Activated T-helper 1 cell treated with anti-CD3 and anti-CD28 coated beads, Interleukin-12 subunit alpha, Interleukin-12 subunit beta, Interleukin-2, Interleukin-4 antibody, amounts not matched to agents 30 ng/mL and 10 ng/mL and 1 ng/mL, durations not matched to agents 14 hours and 24 hours and 36 hours (primary cell): ENCODE results near the gene SLC35F4. TPM values are rescaled to one million over a fixed set of nuclear protein-coding genes. Genes with fewer than 3 reads are reported as not detected.

Experiments used
- DNase-seq: peaks from one replicate; pipeline ENCODE4 v3.0.0; 2021; ENCODE audit warnings: low spot score
- H3K27ac Mint-ChIP-seq: one replicate; pipeline ENCODE4 v1.8.0; 2021; ENCODE audit warnings: mild to moderate bottlenecking, mixed read lengths
- H3K27me3 Mint-ChIP-seq: one replicate; pipeline ENCODE4 v1.8.0; 2022; ENCODE audit warnings: mild to moderate bottlenecking, moderate library complexity, mixed read lengths; ENCODE audit not compliant: insufficient read depth
- H3K36me3 Mint-ChIP-seq: one replicate; pipeline ENCODE4 v1.8.0; 2021; ENCODE audit warnings: low read depth, mixed read lengths
- H3K4me1 Mint-ChIP-seq: one replicate; pipeline ENCODE4 v1.8.0; 2021; ENCODE audit warnings: low read depth, mixed read lengths
- H3K4me3 Mint-ChIP-seq: one replicate; pipeline ENCODE4 v1.8.0; 2021; ENCODE audit warnings: mild to moderate bottlenecking, moderate library complexity, mixed read lengths
- H3K9me3 Mint-ChIP-seq: one replicate; pipeline ENCODE4 v1.8.0; 2021; ENCODE audit warnings: mixed read lengths
- intact Hi-C: fragments of 100-400 bp; cut with micrococcal nuclease; formaldehyde crosslinking; loops from one replicate; pipeline ENCODE4 v1.15.1; 2024
- total RNA-seq: library from RNA; stranded (reverse); gene quantifications from 2 replicates; pipeline ENCODE4 v1.2.3, GENCODE V29; 2022

SLC35F4 gene
- total RNA-seq, 1 donor from 2014 or later, result not detected

DNA sequence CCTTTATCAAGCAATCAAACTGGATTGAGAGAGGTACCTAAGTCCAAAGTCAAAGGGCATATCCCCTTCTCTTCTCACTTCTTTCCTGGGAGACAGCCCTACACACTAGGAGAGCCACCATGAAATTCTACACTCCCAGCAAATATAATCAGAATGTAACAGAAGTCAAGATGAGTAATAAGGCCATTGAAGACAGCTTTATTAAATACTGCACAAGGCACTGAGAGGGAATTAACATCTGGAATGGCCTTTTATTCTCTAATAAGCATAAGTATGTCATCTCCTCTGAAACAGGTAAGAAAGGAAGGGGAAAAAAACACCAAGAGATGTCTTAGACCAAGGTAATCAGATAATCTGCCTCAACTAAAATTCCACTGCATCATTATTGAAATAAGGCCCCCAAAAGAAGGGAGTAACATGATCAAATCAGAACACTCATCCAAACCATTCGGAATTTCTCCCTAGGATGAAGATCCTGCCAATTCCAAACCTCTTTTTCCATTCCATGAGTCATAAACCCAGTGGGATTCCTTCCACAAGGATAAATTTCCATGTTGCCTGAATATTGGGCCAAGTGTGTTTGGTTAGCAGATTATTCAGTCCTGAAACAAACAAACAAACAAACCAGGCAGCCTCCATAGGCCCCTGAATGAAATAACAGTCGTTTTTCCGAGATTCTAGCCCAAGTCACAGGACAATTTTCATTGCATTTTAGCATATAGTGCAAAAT, 19.9 kb downstream of the SLC35F4 start:
- no peaks in the 10 kb centered on the region for H3K27me3 Mint-ChIP-seq
- no peak overlapping the region for H3K27ac Mint-ChIP-seq
- no peaks in the 10 kb centered on the region for H3K36me3 Mint-ChIP-seq
- no peaks in the 10 kb centered on the region for H3K9me3 Mint-ChIP-seq
- DNase-seq, result no peak
- intact Hi-C loops, result no loop called here
- H3K4me3 Mint-ChIP-seq, result no peak overlapping the region
- no peaks in the 10 kb centered on the region for H3K4me1 Mint-ChIP-seq

- H3K27ac Mint-ChIP-seq, result no peak overlapping the region
- intact Hi-C loops, result no loop called here
- no peaks in the 10 kb centered on the region for H3K36me3 Mint-ChIP-seq
- no peaks in the 10 kb centered on the region for H3K9me3 Mint-ChIP-seq
- no peaks in the 10 kb centered on the region for H3K4me1 Mint-ChIP-seq
- no peaks in the 10 kb centered on the region for H3K27me3 Mint-ChIP-seq
- DNase-seq, result no peak
- H3K4me3 Mint-ChIP-seq, result no peak overlapping the region
Observed at GRCh38 chr14:57845316-57845715, 20.6 kb downstream of the SLC35F4 start.

GRCh38 chr14:57837267-57837666, 28.6 kb downstream of the SLC35F4 start:
- Mint-ChIP-seq H3K9me3 (no peaks in the 10 kb centered on the region), H3K36me3 (no peaks in the 10 kb centered on the region), H3K27me3 (no peaks in the 10 kb centered on the region), H3K4me1 (no peaks in the 10 kb centered on the region), H3K27ac (no peak overlapping the region), H3K4me3 (no peak overlapping the region)
- DNase-seq, result no peak
- intact Hi-C loops, result no loop called here

DNA sequence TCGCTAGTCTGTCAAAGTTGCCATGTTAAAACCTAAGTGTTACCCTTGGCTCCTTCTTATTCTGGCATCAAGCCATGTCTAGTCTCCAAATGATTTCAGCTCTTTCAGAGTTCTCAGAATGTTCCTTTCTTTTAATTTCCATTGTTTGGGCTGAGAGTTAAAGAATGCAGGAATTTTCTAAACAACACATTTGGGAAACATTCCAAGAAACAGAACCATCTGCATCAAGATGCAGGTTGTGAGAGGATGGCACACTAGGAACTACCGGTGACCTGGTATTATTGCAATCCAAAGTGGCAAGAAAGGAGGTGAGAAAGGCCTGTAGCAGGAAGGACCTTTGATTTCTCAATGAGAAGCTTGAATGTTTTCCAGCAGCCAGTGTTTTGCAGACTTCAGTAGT, 30.1 kb downstream of the SLC35F4 start:
- no peak overlapping the region for H3K27ac Mint-ChIP-seq
- H3K4me3 Mint-ChIP-seq, result no peak overlapping the region
- H3K4me1 Mint-ChIP-seq, result no peaks in the 10 kb centered on the region

GRCh38 chr14:57834961-57835360, 30.9 kb downstream of the SLC35F4 start:
- Mint-ChIP-seq H3K9me3 (no peaks in the 10 kb centered on the region), H3K4me3 (no peak overlapping the region), H3K27me3 (peaks cover 2% of the 10 kb centered on the region), H3K4me1 (no peaks in the 10 kb centered on the region), H3K27ac (no peak overlapping the region), H3K36me3 (no peaks in the 10 kb centered on the region)
- intact Hi-C loops, result no loop called here
- DNase-seq, result no peak

More for the DNA sequence above, 30.1 kb downstream of the SLC35F4 start:
- no peaks in the 10 kb centered on the region for H3K36me3 Mint-ChIP-seq
- no peaks in the 10 kb centered on the region for H3K9me3 Mint-ChIP-seq
- peaks cover 2% of the 10 kb centered on the region for H3K27me3 Mint-ChIP-seq
- DNase-seq, result no peak
- intact Hi-C loops, result no loop called here

DNA sequence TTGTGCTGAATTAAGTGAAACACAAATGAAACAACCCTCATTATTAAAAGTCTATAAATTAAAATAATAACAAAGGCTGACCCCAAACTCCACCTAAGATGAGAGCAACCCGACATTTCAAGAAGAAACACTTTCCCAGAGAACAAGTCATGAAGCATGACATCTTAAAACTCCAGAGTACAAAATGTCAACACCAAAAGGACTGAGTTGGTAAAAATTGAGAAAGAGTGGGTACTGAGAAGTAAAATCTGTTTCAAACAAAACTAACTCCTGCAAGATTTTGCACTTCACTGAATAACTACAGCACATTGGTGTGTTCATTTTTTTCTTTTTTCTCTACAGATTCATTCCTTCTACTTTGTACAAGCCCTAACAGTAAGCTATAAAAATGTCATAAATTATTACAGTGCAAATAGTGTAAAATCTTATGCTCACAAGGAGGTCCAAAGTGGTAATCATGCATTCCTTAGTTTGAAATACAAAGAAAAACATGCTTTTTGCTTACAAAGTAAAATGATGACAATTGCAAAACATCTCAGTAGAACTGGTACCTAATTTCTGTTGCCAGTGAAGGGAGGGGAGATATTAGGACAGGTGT, 31.8 kb downstream of the SLC35F4 start:
- H3K27me3 Mint-ChIP-seq, result peaks cover 2% of the 10 kb centered on the region
- DNase-seq, result no peak
- no peak overlapping the region for H3K27ac Mint-ChIP-seq
- no peaks in the 10 kb centered on the region for H3K4me1 Mint-ChIP-seq
- H3K9me3 Mint-ChIP-seq, result no peaks in the 10 kb centered on the region
- intact Hi-C loops, result no loop called here
- H3K4me3 Mint-ChIP-seq, result no peak overlapping the region
- no peaks in the 10 kb centered on the region for H3K36me3 Mint-ChIP-seq

DNA sequence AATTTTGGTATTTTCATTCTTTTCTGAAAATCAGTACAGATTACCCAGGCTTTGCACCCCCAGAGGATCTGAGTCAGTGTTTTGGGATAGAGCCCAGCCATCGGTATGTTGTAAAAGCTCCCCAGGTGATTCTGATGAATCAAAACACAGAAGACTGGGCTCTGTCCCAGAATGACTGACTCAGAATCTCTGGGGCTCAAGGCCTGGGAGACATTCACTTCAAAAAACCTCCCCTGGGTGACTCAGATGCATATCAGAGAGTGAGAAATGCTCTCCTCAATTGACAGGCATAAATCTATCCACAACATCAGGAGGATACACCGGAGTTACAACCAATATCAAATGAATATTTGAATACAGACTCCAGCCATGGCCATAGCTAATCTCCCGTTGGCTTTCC, 32.6 kb downstream of the SLC35F4 start:
- H3K27ac Mint-ChIP-seq, result no peak overlapping the region
- no peaks in the 10 kb centered on the region for H3K9me3 Mint-ChIP-seq
- intact Hi-C loops, result no loop called here
- peaks cover 2% of the 10 kb centered on the region for H3K27me3 Mint-ChIP-seq
- no peak for DNase-seq
- no peak overlapping the region for H3K4me3 Mint-ChIP-seq
- H3K4me1 Mint-ChIP-seq, result no peaks in the 10 kb centered on the region
- no peaks in the 10 kb centered on the region for H3K36me3 Mint-ChIP-seq

- Mint-ChIP-seq H3K4me1 (no peaks in the 10 kb centered on the region), H3K4me3 (no peak overlapping the region), H3K27me3 (peaks cover 2% of the 10 kb centered on the region), H3K36me3 (no peaks in the 10 kb centered on the region), H3K9me3 (no peaks in the 10 kb centered on the region), H3K27ac (no peak overlapping the region)
- intact Hi-C loops, result no loop called here
- DNase-seq, result no peak
Observed at GRCh38 chr14:57831981-57832380, 33.9 kb downstream of the SLC35F4 start.

- intact Hi-C loops, result no loop called here
- Mint-ChIP-seq H3K4me1 (no peaks in the 10 kb centered on the region), H3K9me3 (no peaks in the 10 kb centered on the region), H3K36me3 (no peaks in the 10 kb centered on the region), H3K27me3 (peaks cover 2% of the 10 kb centered on the region), H3K4me3 (no peak overlapping the region), H3K27ac (no peak overlapping the region)
- no peak for DNase-seq
Observed at GRCh38 chr14:57828713-57829112, 37.2 kb downstream of the SLC35F4 start.

GRCh38 chr14:57823015-57823660, 42.8 kb downstream of the SLC35F4 start:
- no peaks in the 10 kb centered on the region for H3K9me3 Mint-ChIP-seq
- intact Hi-C loops, result no loop called here
- H3K4me1 Mint-ChIP-seq, result no peaks in the 10 kb centered on the region
- no peak for DNase-seq
- H3K27me3 Mint-ChIP-seq, result no peaks in the 10 kb centered on the region
- H3K4me3 Mint-ChIP-seq, result no peak overlapping the region
- no peak overlapping the region for H3K27ac Mint-ChIP-seq
- no peaks in the 10 kb centered on the region for H3K36me3 Mint-ChIP-seq

DNA sequence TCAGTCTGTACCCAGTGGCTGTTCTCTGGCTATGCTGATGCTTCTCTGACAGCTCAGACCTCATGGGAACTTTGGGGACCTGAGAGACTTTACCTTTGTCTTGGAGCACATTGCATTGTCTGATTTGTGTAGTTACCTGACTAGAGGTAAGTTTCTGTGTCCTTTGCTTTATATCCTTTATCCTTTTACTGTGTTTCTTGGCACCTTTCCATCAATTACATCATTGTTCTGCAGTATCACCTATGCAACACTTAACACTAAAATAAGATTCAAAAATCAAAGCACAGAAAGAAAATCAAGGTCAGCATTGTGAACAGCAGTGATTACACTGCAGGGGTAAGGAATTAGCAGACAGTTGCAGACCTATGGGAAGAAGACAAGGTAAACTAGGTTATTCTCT, 43.8 kb downstream of the SLC35F4 start:
- intact Hi-C loops, result no loop called here
- no peaks in the 10 kb centered on the region for H3K4me1 Mint-ChIP-seq
- H3K27ac Mint-ChIP-seq, result no peak overlapping the region
- DNase-seq, result no peak
- H3K27me3 Mint-ChIP-seq, result no peaks in the 10 kb centered on the region
- H3K36me3 Mint-ChIP-seq, result no peaks in the 10 kb centered on the region
- H3K4me3 Mint-ChIP-seq, result no peak overlapping the region
- no peaks in the 10 kb centered on the region for H3K9me3 Mint-ChIP-seq

DNA sequence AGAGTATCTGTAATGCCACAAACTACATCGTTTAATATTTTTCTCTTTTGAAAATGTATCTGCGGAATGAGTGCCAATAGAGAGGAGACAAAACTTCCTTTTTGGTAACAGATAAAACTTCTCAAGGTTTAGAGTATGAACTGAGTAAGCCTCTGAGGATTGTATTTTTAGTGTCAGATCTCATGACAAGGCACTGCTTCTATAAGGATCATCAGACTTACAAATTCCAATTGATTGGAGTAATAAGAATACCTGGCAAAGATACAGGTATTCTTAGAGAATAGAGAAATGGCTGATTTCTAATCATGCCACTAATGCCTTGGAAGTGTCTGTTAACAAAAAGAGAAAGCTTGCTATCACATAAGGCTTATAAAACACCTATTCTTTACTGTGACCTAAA, 45.3 kb downstream of the SLC35F4 start:
- Mint-ChIP-seq H3K36me3 (no peaks in the 10 kb centered on the region), H3K4me3 (no peak overlapping the region), H3K27me3 (no peaks in the 10 kb centered on the region), H3K27ac (no peak overlapping the region), H3K4me1 (no peaks in the 10 kb centered on the region), H3K9me3 (no peaks in the 10 kb centered on the region)
- no peak for DNase-seq
- intact Hi-C loops, result no loop called here

- intact Hi-C loops, result no loop called here
- Mint-ChIP-seq H3K4me1 (no peaks in the 10 kb centered on the region), H3K4me3 (no peak overlapping the region), H3K27ac (no peak overlapping the region), H3K36me3 (no peaks in the 10 kb centered on the region), H3K9me3 (no peaks in the 10 kb centered on the region), H3K27me3 (no peaks in the 10 kb centered on the region)
- no peak for DNase-seq
Observed at GRCh38 chr14:57818511-57818910, 47.4 kb downstream of the SLC35F4 start.
